ENCODE data around the gene PSMB7. TPM values are rescaled to one million over a fixed set of nuclear protein-coding genes. Genes with fewer than 3 reads are reported as not detected.

The PSMB7 gene
- total and polyA plus RNA-seq, 2 of the 4 experiments (the other 2 are of a cell fraction), result 340 to 430 TPM

DNA sequence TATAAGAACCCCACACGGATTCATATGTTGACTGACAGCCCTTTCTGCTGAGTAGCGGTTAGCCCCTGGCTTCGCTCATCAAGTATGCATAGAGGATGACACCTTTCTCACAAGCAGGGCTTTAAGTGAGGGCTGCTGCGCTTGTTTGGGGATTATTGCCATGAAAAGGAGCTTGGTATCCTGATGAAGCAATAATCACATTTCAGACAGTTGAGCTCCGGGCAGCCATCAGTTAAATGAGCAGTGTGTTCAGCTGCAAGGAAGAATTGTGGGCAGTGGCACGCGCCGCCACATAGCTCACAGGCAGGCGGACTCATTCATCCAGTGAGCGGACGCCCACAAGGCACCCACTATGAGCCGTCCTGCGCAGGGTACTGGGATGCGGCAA is 79.9 kb downstream of the PSMB7 start:
- in situ Hi-C loops (cut with MboI; ENCODE audit: low sequenced_read_pairs), result no loop called here
- Histone ChIP-seq H2BK20ac (ENCODE audit: low read depth, low read length) (no peak overlapping the region), H2BK5ac (ENCODE audit: low read depth, low read length, poor library complexity, severe bottlenecking) (no peak overlapping the region), H4K5ac (ENCODE audit: low read depth, low read length) (no peak overlapping the region), H3K56ac (ENCODE audit: extremely low read depth, insufficient read depth, low read length) (no peak overlapping the region), H2AK9ac (replicated peaks; ENCODE audit: low read depth, low read length, poor library complexity) (no peak overlapping the region), H3K9me1 (ENCODE audit: insufficient read depth, low read length) (peaks cover 3% of the 10 kb centered on the region; the same call in 1 of the 2 replicates), H4K8ac (ENCODE audit: low read depth in 2 of 2, low read length in 2 of 2) (no peak overlapping the region), H3K14ac (replicated peaks; ENCODE audit: low read depth, low read length) (no peak overlapping the region), H4K20me1 (ENCODE audit: insufficient read depth, low read length) (peaks cover 9% of the 10 kb centered on the region; the same call in 1 of the 2 replicates), H3K36me3 (ENCODE audit: control insufficient read depth, insufficient read depth, low read length) (peaks cover 78% of the 10 kb centered on the region), H3K27ac (ENCODE audit: insufficient read depth, low read length) (no peak overlapping the region), H4K91ac (ENCODE audit: insufficient read depth, low read depth, low read length) (no peak overlapping the region), H3K23ac (ENCODE audit: low read depth, low read length) (no peak overlapping the region), H2BK120ac (ENCODE audit: low read depth, low read length) (no peak overlapping the region), H3K4me3 (ENCODE audit: insufficient read depth, low read depth, low read length) (no peak overlapping the region), H3K9me3 (ENCODE audit: control insufficient read depth, insufficient read depth, low read length) (no peaks in the 10 kb centered on the region), H3K4ac (ENCODE audit: low read depth, low read length) (no peak overlapping the region), H3K4me1 (ENCODE audit: control insufficient read depth, insufficient read depth, low read length) (peaks cover 2% of the 10 kb centered on the region; the same call in 1 of the 2 replicates), H3K9ac (ENCODE audit: low read depth, low read length) (no peak overlapping the region), H3K27me3 (ENCODE audit: control insufficient read depth, insufficient read depth, low read length) (no peaks in the 10 kb centered on the region), H2AK5ac (ENCODE audit: low read depth, low read length) (no peak overlapping the region), H2AFZ (replicated peaks; ENCODE audit: low read length, poor library complexity) (no peak overlapping the region), H2BK15ac (ENCODE audit: low read depth, low read length) (no peak overlapping the region), H3K79me1 (ENCODE audit: low read depth in 1 of 2, low read length in 2 of 2) (peaks cover 18 to 65% of the 10 kb centered on the region in 2 experiments), H3K4me2 (ENCODE audit: low read depth, low read length) (no peak overlapping the region), H3K18ac (ENCODE audit: low read depth, low read length) (no peak overlapping the region)
- CTCF ChIA-PET, result no interaction called here
- POLR2A ChIA-PET (ENCODE audit: unreplicated experiment), result no interaction called here
- DNase-seq (no peak), ATAC-seq (ENCODE audit: low read depth) (no peak)
- no TSS peak for BruUV-seq (replicated peaks)
- WGBS, 2 experiments (ENCODE audit: extremely low coverage in 2 of 2, insufficient read length in 1 of 2), result 88% methylated on average over 10 of the region's 14 CpGs; no CpG with 5 or more reads in 1 of the 2 experiments
- intact Hi-C loops (cut with micrococcal nuclease), result no loop called here
- dilution Hi-C loops (cut with HindIII; ENCODE audit: low sequenced_read_pairs, unreplicated experiment), result no loop called here
- peak; percentile 46; the same call in 1 of the 2 replicates for TF ChIP-seq CEBPB (IDR thresholded peaks at IDR 0.05; ENCODE audit: low read depth, low read length)
- TF ChIP-seq RAD21 (IDR thresholded peaks at IDR 0.05; ENCODE audit: low read length), result no peak
